NCI-H2081 treated with DMSO at 0.1 percent for 48 hours (cell line): ENCODE measurements around the gene TMEM145.

Experiments used
- DNase-seq: peaks from one replicate; lab custom pipeline; 2025; lab: John Stamatoyannopoulos, UW

The TMEM145 gene

GRCh38 chr19:42289556-42290041, 23.5 kb upstream of the TMEM145 start:
- DNase-seq: no peak

GRCh38 chr19:42290136-42290522, 23.0 kb upstream of the TMEM145 start:
- no peak for DNase-seq

GRCh38 chr19:42290523-42291434, 22.3 kb upstream of the TMEM145 start:
- no peak for DNase-seq

GRCh38 chr19:42291435-42291810, 21.7 kb upstream of the TMEM145 start:
- no peak for DNase-seq

GRCh38 chr19:42292042-42292960, 20.8 kb upstream of the TMEM145 start:
- no peak for DNase-seq

GRCh38 chr19:42292963-42293362, 20.1 kb upstream of the TMEM145 start:
- no peak for DNase-seq

GRCh38 chr19:42293540-42293939, 19.6 kb upstream of the TMEM145 start:
- DNase-seq: no peak

- no peak for DNase-seq
Measured at GRCh38 chr19:42293948-42294347, 19.2 kb upstream of the TMEM145 start.

- DNase-seq: no peak
Measured at GRCh38 chr19:42294471-42295137, 18.5 kb upstream of the TMEM145 start.

GRCh38 chr19:42295342-42295741, 17.8 kb upstream of the TMEM145 start:
- no peak for DNase-seq

GRCh38 chr19:42295831-42296525, 17.1 kb upstream of the TMEM145 start:
- DNase-seq: no peak

- DNase-seq: no peak
Measured at GRCh38 chr19:42297039-42297438, 16.1 kb upstream of the TMEM145 start.

- no peak for DNase-seq
Measured at GRCh38 chr19:42301646-42302203, 11.4 kb upstream of the TMEM145 start, which contains the start of gene PRR19. PRR19 (plus strand) TSS chr19:42302132; CDS start chr19:42309585, 7,453 bp downstream.

GRCh38 chr19:42303101-42303464, 10.0 kb upstream of the TMEM145 start:
- no peak for DNase-seq

- DNase-seq: no peak
Measured at GRCh38 chr19:42303876-42304275, 9.2 kb upstream of the TMEM145 start.

GRCh38 chr19:42306646-42307045, 6.5 kb upstream of the TMEM145 start:
- no peak for DNase-seq

- DNase-seq: no peak
Measured at GRCh38 chr19:42309686-42310085, 3.4 kb upstream of the TMEM145 start.

- no peak for DNase-seq
Measured at GRCh38 chr19:42311657-42312056, 1.5 kb upstream of the TMEM145 start.

GRCh38 chr19:42312370-42312769, 739 bp upstream of the TMEM145 start:
- DNase-seq: no peak

- DNase-seq: no peak
Measured at GRCh38 chr19:42313840-42314755, 989 bp downstream of the TMEM145 start.
